ENCODE measurements around the gene RASEF.

RASEF gene

GRCh38 chr9:83062651-83063527, at the start of gene RASEF:
RASEF (minus strand) TSS chr9:83063142; CDS start chr9:83062867, 275 bp downstream.
- Histone ChIP-seq H3K4me1 (peaks cover 0 to 15% (median 13%) of the 10 kb centered on the region in 4 donors), H3K27me3 (peaks cover 0 to 30% of the 10 kb centered on the region in 2 donors), H3K36me3 (no peaks in the 10 kb centered on the region), H3K27ac (no peak within 1 kb of the TSS), H3K9me3 (no peaks in the 10 kb centered on the region), H3K4me3 (peak within 1 kb of the TSS; percentile 34 to 36)
- TF ChIP-seq CTCF (IDR thresholded peaks at IDR 0.05): no peak
- intact Hi-C loops (cut with DNase I; ENCODE audit: low total_unique reads): no loop called here
- DNase-seq: no peak

- intact Hi-C loops (cut with DNase I; ENCODE audit: low total_unique reads): no loop called here
Observed at GRCh38 chr9:83111169-83111568, 48.2 kb upstream of the RASEF start.

GRCh38 chr9:83109296-83109695, 46.4 kb upstream of the RASEF start:
- Histone ChIP-seq H3K4me3 (no peak overlapping the region), H3K27me3 (no peaks in the 10 kb centered on the region), H3K9me3 (peaks cover 0 to 6% (median 0%) of the 10 kb centered on the region in 3 donors), H3K36me3 (no peaks in the 10 kb centered on the region), H3K27ac (no peak overlapping the region), H3K4me1 (no peaks in the 10 kb centered on the region)
- TF ChIP-seq CTCF (IDR thresholded peaks at IDR 0.05): no peak
- intact Hi-C loops (cut with DNase I; ENCODE audit: low total_unique reads): no loop called here
- DNase-seq: no peak

More at GRCh38 chr9:83111169-83111568, 48.2 kb upstream of the RASEF start:
- Histone ChIP-seq H3K36me3 (no peaks in the 10 kb centered on the region), H3K27ac (no peak overlapping the region), H3K4me1 (no peaks in the 10 kb centered on the region), H3K4me3 (no peak overlapping the region), H3K27me3 (no peaks in the 10 kb centered on the region), H3K9me3 (peaks cover 0 to 6% (median 0%) of the 10 kb centered on the region in 3 donors)
- TF ChIP-seq CTCF (IDR thresholded peaks at IDR 0.05): no peak
- no peak for DNase-seq

DNA sequence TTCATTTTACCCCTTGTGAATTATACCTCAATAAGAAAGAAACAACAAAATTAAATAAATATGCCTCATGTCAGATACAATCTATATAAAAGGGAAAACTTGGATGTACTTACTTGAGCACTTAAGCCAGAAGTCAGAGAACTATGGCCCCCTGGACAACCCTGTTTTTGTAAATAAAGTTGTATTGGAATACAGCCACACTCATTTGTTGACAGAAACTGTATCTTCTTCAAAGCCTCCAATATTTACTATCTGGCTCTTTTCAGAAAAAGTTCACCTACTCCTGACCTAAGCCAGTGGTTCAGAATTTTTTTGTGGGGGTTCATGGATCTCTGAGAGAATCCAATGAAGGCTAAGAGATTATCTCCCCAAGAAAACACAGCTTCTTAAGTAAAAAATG, 45.3 kb upstream of the RASEF start:
- no peak for TF ChIP-seq CTCF (IDR thresholded peaks at IDR 0.05)
- Histone ChIP-seq H3K27me3 (no peaks in the 10 kb centered on the region), H3K36me3 (no peaks in the 10 kb centered on the region), H3K27ac (no peak overlapping the region), H3K9me3 (peaks cover 0 to under 1% (median 0%) of the 10 kb centered on the region in 3 donors), H3K4me3 (no peak overlapping the region), H3K4me1 (no peaks in the 10 kb centered on the region)
- intact Hi-C loops (cut with DNase I; ENCODE audit: low total_unique reads): no loop called here
- DNase-seq: no peak

DNA sequence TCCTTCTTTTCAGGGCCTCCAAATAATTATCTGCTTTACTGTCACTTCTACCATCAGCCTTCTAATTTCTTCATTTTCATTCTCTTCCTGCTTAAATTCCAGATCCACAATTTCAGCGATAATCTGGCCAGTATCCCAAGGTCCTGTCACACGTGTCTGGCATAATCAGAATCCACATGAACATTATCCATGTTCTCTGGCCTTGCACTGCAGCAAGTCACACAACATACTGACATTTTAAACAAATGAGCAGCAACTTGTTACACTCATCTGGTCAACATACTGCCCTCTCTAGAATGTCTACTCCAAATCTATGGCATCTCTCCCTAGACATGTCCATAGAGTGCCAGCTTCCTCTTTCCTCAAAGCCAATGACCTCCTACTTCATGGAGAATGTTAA, 43.8 kb upstream of the RASEF start:
- Histone ChIP-seq H3K27ac (no peak overlapping the region), H3K9me3 (no peaks in the 10 kb centered on the region), H3K36me3 (no peaks in the 10 kb centered on the region), H3K4me1 (no peaks in the 10 kb centered on the region), H3K27me3 (no peaks in the 10 kb centered on the region), H3K4me3 (no peak overlapping the region)
- no peak for TF ChIP-seq CTCF (IDR thresholded peaks at IDR 0.05)
- no peak for DNase-seq
- intact Hi-C loops (cut with DNase I; ENCODE audit: low total_unique reads): no loop called here

Data from tibial artery (tissue), 4 donors.